Neural crest cell (in vitro differentiated cells): ENCODE results near the gene PTPRE. TPM values are rescaled to one million over a fixed set of nuclear protein-coding genes. Genes with fewer than 3 reads are reported as not detected.

Experiments used
- DNase-seq: peaks from one replicate; pipeline ENCODE4 v3.0.0; 2021; ENCODE audit warnings: low read depth, mixed read lengths, low spot score
- H3K27ac Mint-ChIP-seq: one replicate; pipeline ENCODE4 v1.8.0; 2021; ENCODE audit warnings: mild to moderate bottlenecking, mixed read lengths; ENCODE audit not compliant: unreplicated experiment
- H3K27me3 Mint-ChIP-seq: 2 replicates; pipeline ENCODE4 v1.8.0; 2021; ENCODE audit warnings: low read depth, mild to moderate bottlenecking, mixed read lengths
- H3K36me3 Mint-ChIP-seq: 2 replicates; pipeline ENCODE4 v1.8.0; 2021; ENCODE audit warnings: low read depth, mild to moderate bottlenecking, mixed read lengths
- H3K4me1 Mint-ChIP-seq: 2 replicates; pipeline ENCODE4 v1.8.0; 2021; ENCODE audit warnings: mixed read lengths
- H3K4me3 Mint-ChIP-seq: one replicate; pipeline ENCODE4 v1.8.0; 2021; ENCODE audit warnings: mild to moderate bottlenecking, mixed read lengths
- H3K9me3 Mint-ChIP-seq: 2 replicates; pipeline ENCODE4 v1.8.0; 2021; ENCODE audit warnings: mixed read lengths
- total RNA-seq: library from RNA; stranded (reverse); gene quantifications from 2 replicates; pipeline ENCODE4 v1.2.1, GENCODE V29; 2021
- TF ChIP-seq, protein P1 (sequence below): fragments of 200-600 bp; sonication (generic); conservative IDR thresholded peaks from 2 replicates; pipeline ENCODE4 v1.5.0; 2021; ENCODE audit warnings: antibody characterized with exemption, mild to moderate bottlenecking

PTPRE gene
- total RNA-seq, 1 donor from 2014 or later, result 2.3 TPM

DNA sequence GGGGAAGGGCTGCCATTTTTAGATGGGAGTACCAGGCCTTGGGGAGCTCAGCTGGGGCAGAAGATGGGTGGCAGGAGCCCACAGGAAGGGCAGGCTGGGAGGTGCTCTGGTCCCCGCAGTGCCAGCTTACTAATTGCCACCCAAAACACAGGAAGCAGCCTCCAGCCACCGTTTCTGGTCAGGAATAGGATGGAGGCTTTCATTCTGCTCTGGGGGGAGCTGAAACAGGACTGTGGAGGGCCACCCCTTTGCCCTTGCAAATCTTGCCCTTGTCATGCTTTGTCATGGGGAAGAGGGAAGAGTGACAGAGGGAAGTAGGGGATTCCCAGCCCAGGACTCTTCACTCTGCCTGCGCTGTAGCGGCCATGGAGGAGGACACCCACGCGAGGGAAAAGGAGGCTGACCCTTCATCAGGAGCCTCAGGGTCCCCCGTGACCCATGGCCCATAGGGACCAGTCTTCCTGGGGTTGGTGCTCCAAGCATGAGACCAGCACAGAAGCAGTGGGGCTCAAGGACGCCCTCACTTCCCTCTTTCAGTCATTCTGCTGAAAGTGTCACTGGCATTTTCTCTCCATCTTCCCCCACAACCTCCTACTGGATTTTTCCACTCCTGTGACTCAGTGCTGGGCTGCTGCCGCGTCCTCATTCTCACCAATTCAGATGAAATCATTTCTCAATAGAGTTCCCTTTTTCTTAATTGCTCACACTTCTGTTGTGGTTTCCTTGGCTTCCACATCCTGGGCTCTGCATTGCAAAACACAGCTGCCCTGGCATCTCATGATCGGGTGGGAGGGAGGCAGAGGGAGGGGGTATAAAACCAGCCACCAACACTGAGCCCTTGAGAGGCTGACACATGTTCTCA is 157.4 kb downstream of the PTPRE start:
- no peak for DNase-seq
- H3K4me1 Mint-ChIP-seq, result peaks cover 26% of the 10 kb centered on the region
- H3K36me3 Mint-ChIP-seq, result no peaks in the 10 kb centered on the region
- no peak overlapping the region for H3K4me3 Mint-ChIP-seq
- H3K27me3 Mint-ChIP-seq, result no peaks in the 10 kb centered on the region
- peaks cover 3% of the 10 kb centered on the region for H3K9me3 Mint-ChIP-seq
- no peak overlapping the region for H3K27ac Mint-ChIP-seq
- TF ChIP-seq, protein P1, sequence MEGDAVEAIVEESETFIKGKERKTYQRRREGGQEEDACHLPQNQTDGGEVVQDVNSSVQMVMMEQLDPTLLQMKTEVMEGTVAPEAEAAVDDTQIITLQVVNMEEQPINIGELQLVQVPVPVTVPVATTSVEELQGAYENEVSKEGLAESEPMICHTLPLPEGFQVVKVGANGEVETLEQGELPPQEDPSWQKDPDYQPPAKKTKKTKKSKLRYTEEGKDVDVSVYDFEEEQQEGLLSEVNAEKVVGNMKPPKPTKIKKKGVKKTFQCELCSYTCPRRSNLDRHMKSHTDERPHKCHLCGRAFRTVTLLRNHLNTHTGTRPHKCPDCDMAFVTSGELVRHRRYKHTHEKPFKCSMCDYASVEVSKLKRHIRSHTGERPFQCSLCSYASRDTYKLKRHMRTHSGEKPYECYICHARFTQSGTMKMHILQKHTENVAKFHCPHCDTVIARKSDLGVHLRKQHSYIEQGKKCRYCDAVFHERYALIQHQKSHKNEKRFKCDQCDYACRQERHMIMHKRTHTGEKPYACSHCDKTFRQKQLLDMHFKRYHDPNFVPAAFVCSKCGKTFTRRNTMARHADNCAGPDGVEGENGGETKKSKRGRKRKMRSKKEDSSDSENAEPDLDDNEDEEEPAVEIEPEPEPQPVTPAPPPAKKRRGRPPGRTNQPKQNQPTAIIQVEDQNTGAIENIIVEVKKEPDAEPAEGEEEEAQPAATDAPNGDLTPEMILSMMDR, result no peak

DNA sequence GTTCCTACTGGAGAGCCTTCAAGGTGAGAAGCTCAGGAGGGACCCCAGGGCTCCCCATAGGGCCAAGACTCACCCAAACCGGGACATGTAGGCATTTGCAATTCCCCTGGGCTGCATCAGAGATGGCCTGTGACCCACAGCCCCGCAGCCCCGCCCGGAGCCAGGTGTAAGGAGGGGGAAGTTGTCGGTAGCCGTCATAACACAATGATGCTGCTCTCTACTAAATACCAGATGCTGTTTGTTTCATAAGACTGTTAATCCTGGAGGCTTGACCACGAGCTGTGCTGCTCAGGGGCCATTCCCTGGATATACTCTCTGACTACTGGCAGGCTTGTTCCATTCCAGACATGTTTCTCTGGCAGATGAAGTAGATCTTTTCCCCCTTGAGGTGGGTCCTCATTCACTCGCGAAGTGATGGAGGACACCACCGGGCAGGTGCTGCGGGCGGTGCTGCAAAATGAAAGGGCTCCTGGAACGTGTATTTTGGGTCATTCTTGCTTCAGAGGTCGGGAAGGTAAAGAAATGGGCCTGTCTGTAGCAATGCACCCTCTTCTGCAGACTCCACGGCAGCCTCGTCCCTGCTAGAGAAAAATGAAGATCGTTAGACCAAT is 158.2 kb downstream of the PTPRE start:
- H3K27me3 Mint-ChIP-seq, result no peaks in the 10 kb centered on the region
- no peak for DNase-seq
- H3K27ac Mint-ChIP-seq, result no peak overlapping the region
- peaks cover 3% of the 10 kb centered on the region for H3K9me3 Mint-ChIP-seq
- H3K4me1 Mint-ChIP-seq, result peaks cover 26% of the 10 kb centered on the region
- TF ChIP-seq, protein P1, result no peak
- H3K36me3 Mint-ChIP-seq, result no peaks in the 10 kb centered on the region
- no peak overlapping the region for H3K4me3 Mint-ChIP-seq

DNA sequence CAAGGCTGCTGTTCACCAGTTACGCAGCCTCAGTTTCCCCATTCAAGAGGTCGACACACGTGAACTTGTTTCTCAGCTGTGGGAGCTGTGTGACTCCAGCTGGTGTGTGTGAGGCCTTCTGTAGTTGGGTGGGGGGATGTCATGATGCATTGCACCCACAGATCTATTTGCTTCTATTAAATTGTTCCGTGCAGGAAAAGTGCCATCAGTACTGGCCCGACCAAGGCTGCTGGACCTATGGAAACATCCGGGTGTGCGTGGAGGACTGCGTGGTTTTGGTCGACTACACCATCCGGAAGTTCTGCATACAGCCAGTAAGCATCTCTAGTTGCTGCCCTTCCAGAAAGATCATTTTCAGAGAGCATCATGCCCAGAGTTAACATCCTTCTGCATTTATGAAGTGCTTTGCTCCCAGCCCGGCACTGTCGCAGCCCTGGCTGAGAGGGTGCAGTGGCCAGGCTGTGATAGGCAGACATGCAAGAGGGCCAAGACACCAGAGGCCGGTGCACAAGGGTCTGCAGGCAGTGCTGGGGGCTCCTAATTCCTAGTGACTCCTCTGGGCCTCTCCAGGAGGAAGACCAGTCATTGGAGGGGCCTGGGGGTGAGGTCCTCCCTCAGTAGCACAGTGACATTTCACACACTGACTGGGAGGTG is 159.1 kb downstream of the PTPRE start:
- Mint-ChIP-seq H3K4me1 (peaks cover 26% of the 10 kb centered on the region), H3K4me3 (no peak overlapping the region), H3K9me3 (peaks cover 3% of the 10 kb centered on the region), H3K27ac (no peak overlapping the region), H3K27me3 (no peaks in the 10 kb centered on the region), H3K36me3 (no peaks in the 10 kb centered on the region)
- no peak for DNase-seq
- TF ChIP-seq, protein P1, result no peak

DNA sequence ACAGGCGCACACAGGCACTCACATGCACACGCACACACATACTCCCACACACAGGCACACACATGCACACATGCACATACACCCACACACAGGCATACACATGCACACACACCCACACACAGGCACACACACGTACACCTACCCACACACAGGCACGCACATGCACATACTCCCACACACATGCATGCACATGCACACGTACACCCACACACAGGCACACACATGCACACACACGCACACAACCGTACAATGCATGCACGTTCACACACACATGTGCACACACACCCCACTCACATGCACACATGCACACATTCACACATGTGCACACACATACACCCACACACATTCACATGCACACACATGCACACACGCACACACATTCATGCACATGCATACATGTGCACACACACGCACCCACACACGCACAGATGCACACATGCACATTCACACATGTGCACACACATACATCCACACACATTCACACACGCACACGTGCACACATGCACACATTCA is 160.0 kb downstream of the PTPRE start:
- Mint-ChIP-seq H3K36me3 (no peaks in the 10 kb centered on the region), H3K27ac (peak overlapping the region; percentile 60)

More for the DNA sequence above, 160.0 kb downstream of the PTPRE start:
- no peak for DNase-seq
- Mint-ChIP-seq H3K4me1 (peaks cover 24% of the 10 kb centered on the region), H3K27me3 (no peaks in the 10 kb centered on the region), H3K4me3 (no peak overlapping the region), H3K9me3 (peaks cover 3% of the 10 kb centered on the region)
- TF ChIP-seq, protein P1, result no peak
